ENCODE measurements around the gene PLA2G2E.
"Not testable (repeated sequence)": the region's sequence is repeated elsewhere in the genome, so short reads cannot be mapped to it uniquely, and the experiment has no call there.

Gene PLA2G2E

DNA sequence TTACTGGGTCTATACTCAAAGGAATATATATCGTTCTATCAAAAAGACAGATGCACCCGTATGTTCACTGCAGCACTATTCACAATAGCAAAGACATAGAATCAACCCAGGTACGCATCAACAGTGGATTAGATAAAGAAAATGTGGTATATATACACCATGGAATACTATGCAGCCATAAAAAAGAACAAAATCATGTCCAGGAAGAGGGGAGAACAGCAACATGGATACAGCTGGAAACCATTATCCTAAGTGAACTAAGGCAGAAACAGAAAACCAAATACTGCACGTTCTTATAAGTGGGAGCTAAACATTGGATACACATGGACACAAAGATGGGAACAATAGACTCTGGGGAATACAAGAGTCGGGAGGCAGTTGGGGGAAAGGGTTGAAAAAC lies 42.6 kb downstream of the PLA2G2E start:
- DNase-seq, result not testable (repeated sequence)

- no peak for DNase-seq
These were observed 43.8 kb downstream of the PLA2G2E start for GRCh38 chr1:19879661-19880060.

DNA sequence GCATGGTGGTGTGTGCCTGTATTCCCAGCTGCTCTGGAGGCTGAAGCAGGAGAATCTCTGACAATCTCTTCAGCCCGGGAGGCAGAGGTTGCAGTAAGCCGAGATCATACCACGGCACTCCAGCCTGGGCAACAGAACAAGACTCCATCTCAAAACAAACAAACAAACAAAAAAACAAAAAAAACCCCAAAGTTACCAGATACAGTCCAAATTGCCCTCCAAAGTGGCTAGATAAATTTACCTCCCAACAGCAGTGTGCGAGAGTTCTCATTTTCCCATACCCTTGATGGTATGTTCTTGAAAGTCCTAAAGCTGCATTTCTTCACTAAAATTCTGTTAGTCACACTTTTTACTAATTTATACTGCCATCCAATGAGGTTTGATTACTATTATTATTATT lies 44.2 kb downstream of the PLA2G2E start:
- no peak for DNase-seq

- DNase-seq, result no peak
These were observed 44.8 kb downstream of the PLA2G2E start for GRCh38 chr1:19878637-19878985.

GRCh38 chr1:19877821-19878636 lies 45.4 kb downstream of the PLA2G2E start:
- no peak for DNase-seq

DNA sequence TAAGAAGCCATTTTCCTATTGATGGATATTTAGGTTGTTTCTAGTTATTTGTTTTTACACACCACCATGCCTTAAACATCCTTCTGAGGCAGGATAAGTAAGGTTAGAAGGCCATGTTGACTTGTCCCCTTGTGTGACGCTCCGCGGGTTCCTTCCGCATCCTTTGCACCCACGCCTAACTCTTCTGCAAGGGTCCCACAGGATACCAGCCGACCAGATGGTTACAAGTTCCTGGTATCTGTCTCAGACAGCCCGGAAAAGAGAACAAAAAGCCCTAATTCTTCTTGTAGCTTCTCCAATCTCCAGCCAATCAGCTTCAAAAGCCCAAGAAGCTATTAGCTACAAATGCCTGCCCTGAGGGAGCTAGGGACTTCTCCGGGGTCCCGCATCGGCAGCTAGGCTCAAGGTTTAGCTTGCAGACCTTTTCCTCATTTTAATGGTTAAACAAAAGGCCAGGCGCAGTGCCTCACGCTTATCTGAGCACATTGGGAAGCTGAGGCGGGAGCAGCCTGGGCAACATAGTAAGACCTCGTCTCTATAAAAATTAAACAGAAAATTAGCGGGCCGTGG lies 46.2 kb downstream of the PLA2G2E start:
- DNase-seq, result no peak

DNA sequence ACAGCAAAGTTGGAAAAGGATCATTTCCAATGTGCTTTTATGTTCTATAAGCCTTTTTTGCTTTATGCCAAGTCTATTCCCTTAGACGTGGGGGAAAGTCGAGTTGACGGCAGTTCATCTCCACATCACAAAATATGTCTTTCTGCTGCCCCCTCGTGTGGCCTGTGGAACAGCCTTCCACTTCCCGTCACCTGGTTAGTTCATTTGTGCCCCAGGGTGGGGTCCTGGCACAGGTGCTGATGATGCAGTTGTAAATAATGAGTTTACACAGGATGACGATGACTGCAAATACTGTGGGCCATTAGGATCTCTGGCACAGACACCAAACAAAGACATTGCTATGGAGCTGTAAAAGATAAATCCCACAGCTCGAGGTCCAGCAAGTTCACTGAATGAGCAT lies 51.2 kb downstream of the PLA2G2E start:
- no peak for DNase-seq

Data from stimulated activated CD4-positive, alpha-beta T cell treated with anti-CD3 and anti-CD28 coated beads, Interleukin-4, amount 100 ng/mL, for 1 hour (primary cell).